RPMI7951 (cell line): ENCODE data around the gene CREB3L2. TPM values are rescaled to one million over a fixed set of nuclear protein-coding genes. Genes with fewer than 3 reads are reported as not detected.
"Not testable (repeated sequence)": the region's sequence is repeated elsewhere in the genome, so short reads cannot be mapped to it uniquely, and the experiment has no call there.

Source experiments
- DNase-seq: peaks from one replicate; pipeline ENCODE4 v3.0.0-alpha.2; 2012; ENCODE audit warnings: low read depth
- total RNA-seq: library from RNA; depleted of rRNA; stranded (reverse); fragments of >200 nt; shearing (Covaris generic); gene quantifications from 2 replicates; pipeline ENCODE4 v1.2.3, GENCODE V29; 2014; rRNA removed

The CREB3L2 gene, protein sequence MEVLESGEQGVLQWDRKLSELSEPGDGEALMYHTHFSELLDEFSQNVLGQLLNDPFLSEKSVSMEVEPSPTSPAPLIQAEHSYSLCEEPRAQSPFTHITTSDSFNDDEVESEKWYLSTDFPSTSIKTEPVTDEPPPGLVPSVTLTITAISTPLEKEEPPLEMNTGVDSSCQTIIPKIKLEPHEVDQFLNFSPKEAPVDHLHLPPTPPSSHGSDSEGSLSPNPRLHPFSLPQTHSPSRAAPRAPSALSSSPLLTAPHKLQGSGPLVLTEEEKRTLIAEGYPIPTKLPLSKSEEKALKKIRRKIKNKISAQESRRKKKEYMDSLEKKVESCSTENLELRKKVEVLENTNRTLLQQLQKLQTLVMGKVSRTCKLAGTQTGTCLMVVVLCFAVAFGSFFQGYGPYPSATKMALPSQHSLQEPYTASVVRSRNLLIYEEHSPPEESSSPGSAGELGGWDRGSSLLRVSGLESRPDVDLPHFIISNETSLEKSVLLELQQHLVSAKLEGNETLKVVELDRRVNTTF
- total RNA-seq, result 21.2 and 23.8 TPM in 2 replicates

DNA sequence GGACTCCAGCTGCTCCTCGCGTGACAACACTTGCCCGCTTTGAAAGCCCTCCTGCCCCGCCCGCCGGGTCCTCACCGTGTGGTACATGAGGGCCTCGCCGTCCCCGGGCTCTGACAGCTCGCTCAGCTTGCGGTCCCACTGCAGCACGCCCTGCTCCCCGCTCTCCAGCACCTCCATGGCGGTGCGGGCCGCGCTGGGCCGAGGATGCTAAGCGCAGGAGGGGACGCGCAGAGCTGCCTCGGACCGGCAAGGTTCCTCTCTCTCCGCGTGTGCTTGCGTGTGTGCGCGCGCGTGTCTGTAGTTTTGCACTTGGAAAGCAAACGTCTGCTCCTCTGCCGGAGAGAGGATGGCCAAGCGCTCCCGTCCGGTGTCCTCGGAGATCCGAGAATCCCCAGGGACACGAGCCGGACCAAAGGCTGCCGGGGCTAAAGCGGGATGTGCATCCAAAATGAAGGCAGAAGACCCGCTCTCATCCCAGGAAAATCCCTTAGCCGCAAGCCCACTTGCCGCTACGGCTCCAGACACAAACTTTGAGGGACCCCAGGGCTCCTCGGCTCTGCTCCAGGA is at the start of gene CREB3L2:
Gene CREB3L2, minus strand, starts transcription at position 558 of the 567 bp plus-strand sequence. Its CDS starts 381 bp downstream, at position 177.
- DNase-seq, result peak; percentile 85

GRCh38 chr7:138049505-138050116 is 47.7 kb upstream of the CREB3L2 start:
- DNase-seq, result no peak

DNA sequence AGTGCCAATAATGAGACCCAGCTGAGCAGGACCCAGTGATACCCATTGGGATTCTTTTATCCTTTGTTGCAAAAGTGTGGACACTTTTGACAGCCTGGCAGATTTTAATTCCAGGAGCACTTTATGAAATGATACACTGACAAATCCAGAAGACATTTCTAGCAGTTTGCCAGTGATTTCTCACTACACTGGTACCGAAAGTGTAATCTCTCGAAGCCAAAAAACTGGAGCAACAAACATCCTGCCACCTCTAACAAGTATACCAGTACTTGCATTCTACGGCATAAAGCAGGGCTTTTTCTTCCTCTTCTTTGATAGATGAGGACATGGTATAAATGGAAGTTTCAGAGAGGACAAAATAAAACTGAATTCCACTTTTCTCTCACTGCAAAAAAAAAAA is 46.0 kb upstream of the CREB3L2 start:
- DNase-seq, result no peak

DNA sequence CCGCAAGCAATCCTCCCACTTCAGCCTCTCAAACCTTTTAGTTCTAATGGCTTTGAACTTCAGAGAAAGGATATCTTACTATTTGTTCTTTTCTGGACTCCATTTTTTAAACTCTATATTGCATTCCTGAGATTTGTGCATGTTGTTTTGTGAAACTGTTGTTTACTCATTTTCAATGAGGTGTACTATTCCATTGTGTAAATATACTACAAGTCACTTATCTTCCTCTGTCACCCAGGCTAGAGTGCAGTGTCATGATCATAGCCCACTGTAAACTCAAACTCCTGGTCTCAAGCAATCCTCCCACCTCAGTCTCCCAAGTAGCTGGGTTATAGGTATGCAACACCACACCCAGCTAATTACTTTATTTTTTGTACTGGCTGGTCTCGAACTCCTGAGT is 43.0 kb upstream of the CREB3L2 start:
- no peak for DNase-seq

DNA sequence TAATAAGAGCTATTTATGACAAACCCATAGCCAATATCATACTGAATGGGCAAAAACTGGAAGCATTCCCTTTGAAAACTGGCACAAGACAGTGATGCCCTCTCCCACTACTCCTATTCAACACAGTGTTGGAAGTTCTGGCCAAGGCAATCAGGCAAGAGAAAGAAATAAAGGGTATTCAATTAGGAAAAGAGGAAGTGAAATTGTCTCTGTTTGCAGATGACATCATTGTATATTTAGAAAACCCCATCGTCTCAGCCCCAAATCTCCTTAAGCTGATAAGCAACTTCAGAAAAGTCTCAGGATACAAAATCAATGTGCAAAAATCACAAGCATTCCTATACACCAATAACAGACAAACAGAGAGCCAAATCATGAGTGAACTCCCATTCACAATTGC is 38.2 kb upstream of the CREB3L2 start:
- DNase-seq, result not testable (repeated sequence)

- DNase-seq, result no peak
Measured at GRCh38 chr7:138036135-138036534, 34.2 kb upstream of the CREB3L2 start.

- DNase-seq, result no peak
Measured at GRCh38 chr7:138033241-138033640, 31.4 kb upstream of the CREB3L2 start.

DNA sequence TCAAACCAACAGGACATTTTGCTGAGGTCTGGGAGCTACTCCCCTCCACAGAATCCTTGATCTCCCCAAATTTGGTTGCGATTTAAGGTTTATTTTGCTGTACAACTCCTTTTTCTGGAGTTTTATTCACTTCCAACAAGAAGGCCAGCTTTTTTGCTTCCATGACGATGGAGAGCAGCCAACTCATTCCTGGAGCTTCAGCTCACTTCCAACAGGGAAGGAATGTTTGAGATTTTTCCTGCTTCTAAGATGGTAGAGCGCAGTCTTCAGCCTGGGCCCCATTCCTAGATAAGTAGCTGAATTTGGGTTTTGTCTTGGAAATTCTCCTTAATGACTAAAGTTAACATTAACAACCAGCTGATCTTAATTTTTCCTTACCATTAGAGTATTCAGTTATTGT is 30.9 kb upstream of the CREB3L2 start:
- no peak for DNase-seq

- no peak for DNase-seq
Measured at GRCh38 chr7:138032186-138032585, 30.3 kb upstream of the CREB3L2 start.

- peak; percentile 18 for DNase-seq
Measured at GRCh38 chr7:138030679-138031351, 28.9 kb upstream of the CREB3L2 start.

DNA sequence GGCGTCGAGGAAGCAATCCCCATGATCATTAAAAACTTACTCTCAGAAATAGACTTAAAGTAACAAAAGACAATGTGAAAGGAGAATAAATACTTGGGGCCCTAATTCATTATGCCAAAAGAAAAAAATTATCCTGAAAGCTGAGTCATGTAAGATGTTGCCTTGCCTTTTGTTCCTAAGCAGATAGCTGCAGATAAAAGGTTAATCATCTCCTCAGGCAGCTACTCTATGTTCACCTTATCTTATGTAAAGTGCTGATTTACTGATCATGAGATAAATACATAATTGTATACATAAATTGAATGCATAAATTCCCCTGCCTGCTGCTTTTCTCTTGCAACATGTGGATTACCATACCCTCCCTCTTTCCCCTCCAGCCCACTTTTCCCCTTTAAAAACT is 28.1 kb upstream of the CREB3L2 start:
- DNase-seq, result no peak

DNA sequence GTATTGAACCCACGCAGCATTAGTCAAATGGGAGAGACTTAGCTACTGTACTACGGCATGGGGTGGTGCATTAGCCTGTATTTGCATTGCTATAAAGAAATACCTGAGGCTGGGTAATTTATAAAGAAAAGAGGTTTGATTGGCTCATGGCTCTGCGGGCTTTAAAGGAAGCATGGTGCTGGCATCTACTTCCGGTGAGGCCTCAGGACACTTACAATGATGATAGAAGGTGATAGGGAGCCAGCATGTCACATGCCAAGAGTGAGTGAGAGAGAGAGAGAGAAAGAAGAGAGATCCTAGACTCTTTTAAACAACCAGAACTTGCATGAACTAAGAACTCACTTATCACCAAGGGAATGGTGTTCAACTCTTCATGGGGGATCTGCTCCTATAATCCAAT is 27.2 kb upstream of the CREB3L2 start:
- DNase-seq, result no peak

GRCh38 chr7:138027100-138027499 is 25.2 kb upstream of the CREB3L2 start:
- DNase-seq, result no peak

- DNase-seq, result no peak
Measured at GRCh38 chr7:138025215-138026186, 23.6 kb upstream of the CREB3L2 start.

- no peak for DNase-seq
Measured at GRCh38 chr7:138024765-138025164, 22.9 kb upstream of the CREB3L2 start.

- DNase-seq, result no peak
Measured at GRCh38 chr7:138024343-138024691, 22.4 kb upstream of the CREB3L2 start.

GRCh38 chr7:138023618-138024342 is 21.9 kb upstream of the CREB3L2 start:
- DNase-seq, result no peak

DNA sequence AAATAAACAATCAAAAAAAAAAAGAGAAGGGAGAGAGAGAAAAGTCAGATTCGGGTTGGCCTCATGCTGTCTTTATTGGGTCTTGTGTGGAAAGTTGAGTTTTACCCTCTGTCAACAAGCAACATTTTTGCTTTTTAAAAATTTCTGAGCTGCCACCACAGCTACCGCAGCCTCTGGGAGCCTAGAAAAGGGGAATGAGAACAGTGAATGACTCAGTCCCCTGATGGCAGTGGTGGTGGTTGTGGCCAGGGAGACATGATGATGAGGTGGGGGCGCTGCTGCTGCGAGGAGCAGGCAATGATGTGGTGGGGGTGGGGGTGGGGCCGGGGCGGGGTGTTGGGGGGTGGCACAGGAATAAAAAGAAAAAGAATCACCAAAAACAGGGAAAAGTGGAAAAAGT is 20.0 kb upstream of the CREB3L2 start:
- DNase-seq, result peak; percentile 49

DNA sequence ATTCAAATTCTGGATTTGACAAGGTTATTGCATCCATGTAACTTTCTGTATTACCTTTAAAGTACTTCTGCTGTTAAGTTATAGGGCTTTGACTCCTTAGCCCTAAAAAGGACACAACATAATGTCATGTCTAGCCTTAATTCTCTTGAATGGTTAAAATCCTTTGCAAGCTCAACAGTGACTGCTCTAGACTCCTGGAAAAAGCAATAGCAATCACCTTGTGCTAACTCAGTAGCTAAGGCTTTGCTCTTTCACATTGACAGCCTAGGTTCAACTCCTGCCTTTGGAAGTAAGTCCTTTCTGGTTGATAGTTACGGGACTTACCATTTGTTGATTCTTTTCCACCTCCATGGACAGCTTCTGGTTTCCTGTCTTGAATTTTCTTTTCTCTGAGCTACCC is 16.1 kb upstream of the CREB3L2 start:
- DNase-seq, result no peak

DNA sequence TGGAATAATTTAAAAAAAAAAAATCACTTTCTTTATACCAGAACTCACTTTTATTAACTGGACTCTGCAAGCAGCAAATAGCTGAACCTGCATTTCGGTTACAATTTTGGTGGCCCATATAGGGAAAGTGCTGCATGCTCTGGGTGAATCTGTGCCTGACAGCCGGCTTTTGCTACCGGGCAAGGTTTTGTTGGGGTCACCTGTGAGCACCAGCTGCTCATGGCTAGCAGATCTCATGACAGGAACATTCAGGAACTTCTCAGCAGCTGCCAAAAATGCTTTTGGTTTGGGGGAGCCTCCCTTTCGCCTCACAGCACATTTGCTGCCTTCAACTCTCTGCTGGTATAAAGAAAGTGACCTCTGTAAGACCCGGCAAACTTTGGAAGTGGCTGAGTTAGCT is 13.2 kb upstream of the CREB3L2 start:
- no peak for DNase-seq
